H1 (cell line): ENCODE results near the gene CDK5. TPM values are rescaled to one million over a fixed set of nuclear protein-coding genes. Genes with fewer than 3 reads are reported as not detected.

Experiments
- ASH2L ChIP-seq: fragments of 200-600, 300-600 bp; sonication (generic); IDR thresholded peaks from one replicate; pipeline ENCODE4 v1.7.1; 2017; ENCODE audit warnings: low read length
- CBX8 ChIP-seq: fragments of 300-800, 300-1000 bp; sonication (generic); IDR thresholded peaks from 2 replicates; pipeline ENCODE4 v1.7.1; 2016; ENCODE audit warnings: low read depth, low read length, borderline replicate concordance
- CHD2 ChIP-seq: IDR thresholded peaks from 2 replicates; pipeline ENCODE4 v1.6.1; 2012; ENCODE audit warnings: low read length, improper control_type of control experiment
- CHD7 ChIP-seq: fragments of 300-600 bp; sonication (generic); IDR thresholded peaks from 2 replicates; pipeline ENCODE4 v1.7.1; 2012; ENCODE audit warnings: low read length, moderate library complexity, mild to moderate bottlenecking, inconsistent platforms; ENCODE audit not compliant: insufficient replicate concordance
- HDAC2 ChIP-seq, 2 experiments: fragments of 300-600 bp in 1 of 2; sonication (generic) in 1 of 2; IDR thresholded peaks; 2 replicates each; pipeline ENCODE4 v1.6.1; 2011 to 2012; ENCODE audit warnings: low read depth in 2 of 2, low read length in 2 of 2, mild to moderate bottlenecking in 2 of 2, moderate library complexity in 2 of 2, borderline replicate concordance in 1 of 2, inconsistent platforms in 1 of 2
- JUND ChIP-seq: IDR thresholded peaks from 2 replicates; pipeline ENCODE4 v1.6.1; 2011; ENCODE audit warnings: mild to moderate bottlenecking, improper control_type of control experiment, low read length
- KDM5A ChIP-seq: fragments of 200-600 bp; IDR thresholded peaks from 2 replicates; pipeline ENCODE4 v1.7.1; 2012; ENCODE audit warnings: mild to moderate bottlenecking, low read length, inconsistent platforms, mixed read lengths
- RFX5 ChIP-seq: IDR thresholded peaks from 2 replicates; pipeline ENCODE4 v1.6.1; 2011; ENCODE audit warnings: low read depth, low read length, improper control_type of control experiment, borderline replicate concordance
- SP1 ChIP-seq: IDR thresholded peaks from 2 replicates; pipeline ENCODE4 v1.6.1; 2011; ENCODE audit warnings: low read depth, low read length
- SP4 ChIP-seq: IDR thresholded peaks from 2 replicates; pipeline ENCODE4 v1.6.1; 2012; ENCODE audit warnings: low read length, inconsistent platforms
- YY1 ChIP-seq: IDR thresholded peaks from 2 replicates; pipeline ENCODE4 v1.6.1; 2011; ENCODE audit warnings: low read depth, mild to moderate bottlenecking, low read length
- polyA plus RNA-seq, 7 experiments: library from polyadenylated mRNA; depleted of rRNA in 3 of 7; stranded (reverse) in 5 of 7; unstranded in 2 of 7; fragments of >200 nt in 5 of 7; fragments of 200-250 nt in 2 of 7; gene quantifications; 1 replicate in 5 of 7; 2 replicates in 1 of 7; 4 replicates in 1 of 7; pipeline versions ENCODE4 v1.2.1 to v1.2.3, GENCODE V29; 2011 to 2013; ENCODE audit warnings: missing spikeins in 2 of 7, mixed read lengths in 2 of 7
- total RNA-seq: library from RNA; stranded (reverse); fragmentation: NEBNext Ultra II Directional; extraction: Animal tissue kit (Norgen Biotek cat#: 25700); gene quantifications from 2 replicates; pipeline ENCODE4 v1.2.1, GENCODE V29; 2021
- TF ChIP-seq, protein P1 (sequence below): IDR thresholded peaks from 2 replicates; pipeline ENCODE4 v1.6.1; 2011; ENCODE audit warnings: low read length, improper control_type of control experiment

CDK5 gene
- total and polyA plus RNA-seq, 2 of the 8 experiments (the other 6 are each of a cell fraction or from before 2014, with no cell fraction given): 22.8 to 37.2 TPM

- TF ChIP-seq CHD7: no peak
- no peak for TF ChIP-seq SP1
- no peak for TF ChIP-seq SP4
- TF ChIP-seq CHD2: no peak
- no peak for TF ChIP-seq CBX8
- TF ChIP-seq JUND: no peak
- no peak for TF ChIP-seq HDAC2 (IDR thresholded peaks at IDR 0.05; ENCODE audit: borderline replicate concordance in 1 of 2, low read depth in 2 of 2, low read length in 2 of 2)
- TF ChIP-seq YY1: no peak
- no peak for TF ChIP-seq RFX5
- no peak for TF ChIP-seq ASH2L
- no peak for TF ChIP-seq KDM5A
- TF ChIP-seq, protein P1, sequence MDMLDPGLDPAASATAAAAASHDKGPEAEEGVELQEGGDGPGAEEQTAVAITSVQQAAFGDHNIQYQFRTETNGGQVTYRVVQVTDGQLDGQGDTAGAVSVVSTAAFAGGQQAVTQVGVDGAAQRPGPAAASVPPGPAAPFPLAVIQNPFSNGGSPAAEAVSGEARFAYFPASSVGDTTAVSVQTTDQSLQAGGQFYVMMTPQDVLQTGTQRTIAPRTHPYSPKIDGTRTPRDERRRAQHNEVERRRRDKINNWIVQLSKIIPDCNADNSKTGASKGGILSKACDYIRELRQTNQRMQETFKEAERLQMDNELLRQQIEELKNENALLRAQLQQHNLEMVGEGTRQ: no peak
Measured at GRCh38 chr7:151015967-151016366, 41.7 kb downstream of the CDK5 start (continued).
